HG03095 (cell line): Measurements from ENCODE around the gene HYCC1.

Experiments used
- ATAC-seq: cut with Tn5 transposase; IDR thresholded peaks from one replicate; pipeline ENCODE4 v1.9.1; 2021; ENCODE audit warnings: moderate library complexity; ENCODE audit not compliant: unreplicated experiment

The HYCC1 gene

GRCh38 chr7:23017309-23017708, 3.4 kb upstream of the HYCC1 start:
- no peak for ATAC-seq

GRCh38 chr7:23016345-23017253, 2.7 kb upstream of the HYCC1 start:
- no peak for ATAC-seq

- no peak for ATAC-seq
These were observed 751 bp upstream of the HYCC1 start for GRCh38 chr7:23014681-23015080.

DNA sequence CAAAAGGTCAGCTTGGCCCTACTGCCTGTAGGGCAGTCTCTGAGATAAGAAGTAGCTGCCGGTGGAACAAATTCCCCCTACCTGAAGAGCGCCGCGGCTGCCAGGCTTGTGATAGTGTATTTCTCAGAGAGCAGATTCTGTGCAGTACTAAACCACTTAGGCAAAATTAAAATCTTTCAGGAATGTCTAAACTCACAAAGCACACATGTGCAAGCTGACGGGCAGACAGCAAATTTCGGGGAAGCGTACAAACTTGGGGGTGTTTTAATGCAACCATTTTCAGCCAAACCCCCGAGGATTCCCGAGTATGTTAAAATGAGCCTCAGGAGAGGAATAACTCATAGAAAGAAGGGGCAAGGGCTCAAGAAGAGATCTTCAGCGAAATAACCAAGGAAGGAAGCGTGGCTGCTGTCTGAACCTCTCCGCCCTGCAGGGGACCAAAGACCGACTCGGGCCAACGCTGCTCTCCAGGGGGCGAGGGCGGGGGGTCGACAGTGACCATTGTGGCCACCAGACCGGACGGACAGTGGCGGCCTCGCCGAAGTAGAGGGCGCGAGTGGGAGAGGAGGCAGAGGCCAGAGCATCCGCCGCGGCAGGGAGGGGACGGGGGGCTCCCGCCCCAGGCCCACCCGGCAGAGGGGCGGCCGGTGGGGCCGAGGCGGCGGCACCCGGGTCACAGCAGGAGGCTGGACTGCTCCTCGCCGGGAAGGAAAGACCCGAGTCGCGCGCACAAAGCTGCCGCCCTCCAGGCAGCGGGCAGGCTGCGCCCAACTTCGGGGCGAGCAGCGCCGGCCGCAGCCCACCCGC, 819 bp downstream of the HYCC1 start:
- peak; percentile 4 for ATAC-seq

- ATAC-seq, result no peak
These were observed 1.7 kb downstream of the HYCC1 start for GRCh38 chr7:23012186-23012585.

- ATAC-seq, result no peak
These were observed 2.6 kb downstream of the HYCC1 start for GRCh38 chr7:23011222-23011924.

DNA sequence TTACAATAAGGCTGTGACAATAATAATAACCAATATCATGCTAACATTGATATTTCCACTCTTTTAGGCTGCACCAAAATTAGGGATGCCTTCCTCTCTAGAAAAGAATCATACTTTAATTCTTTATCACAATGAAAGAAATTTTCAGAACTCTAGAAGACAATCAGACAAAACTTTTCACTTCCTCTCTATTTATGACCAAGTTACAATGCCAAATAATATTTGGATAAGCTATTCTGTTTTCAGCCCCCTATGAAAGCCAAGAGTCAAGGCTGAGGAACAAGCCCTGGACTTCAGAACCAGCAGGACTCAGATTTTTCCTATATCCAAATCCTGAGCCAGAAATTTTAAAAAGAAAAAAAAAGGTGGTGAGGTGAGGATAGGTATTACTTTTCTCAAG, 4.6 kb downstream of the HYCC1 start:
- ATAC-seq, result no peak

DNA sequence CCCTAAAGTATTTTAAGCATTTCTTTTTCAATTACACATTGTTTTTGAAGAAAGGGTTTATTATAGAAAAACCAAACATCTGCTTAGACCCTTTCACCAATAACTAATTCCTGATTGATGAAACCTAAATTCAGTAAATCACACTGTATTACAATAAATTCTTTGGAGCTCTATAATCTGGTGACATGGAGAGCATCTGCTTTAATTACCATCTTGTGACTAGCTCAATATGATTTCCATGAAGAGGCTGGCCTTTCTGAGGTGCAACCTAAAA, 9.7 kb downstream of the HYCC1 start:
- ATAC-seq, result no peak

DNA sequence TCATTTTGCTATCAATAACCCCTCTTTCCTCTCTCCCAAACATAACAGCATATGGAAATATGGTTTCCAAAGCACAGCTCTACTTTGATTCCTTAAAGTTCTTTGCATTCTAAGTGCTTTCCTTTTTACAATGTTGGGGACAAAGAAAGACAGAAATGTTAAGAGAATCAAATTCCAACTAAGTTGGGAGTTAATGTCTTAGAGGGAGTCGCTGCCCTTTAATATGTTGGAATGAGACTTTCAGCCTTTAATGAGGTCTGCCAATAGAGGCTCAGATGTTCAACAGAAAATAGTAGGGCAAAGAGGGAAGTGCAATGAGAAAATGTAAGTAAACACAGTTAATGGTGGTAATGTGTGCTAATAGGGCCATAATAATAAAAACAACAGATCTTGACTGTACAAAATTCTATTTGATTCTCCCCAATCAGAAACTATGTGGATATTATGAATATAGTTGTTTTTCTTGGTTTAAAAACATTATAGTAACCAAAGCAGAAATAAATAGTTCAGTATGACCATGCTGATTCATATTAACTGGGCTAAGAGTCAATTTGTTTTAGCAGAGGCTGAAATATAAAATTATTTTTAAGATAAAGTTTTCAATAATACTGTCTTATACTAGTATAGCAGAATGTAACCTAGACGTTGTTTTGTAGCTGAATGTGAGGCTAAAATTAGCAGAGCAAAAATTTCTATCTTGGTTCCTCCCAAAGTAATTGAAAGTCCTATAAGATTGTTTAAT, 10.3 kb downstream of the HYCC1 start:
- ATAC-seq, result no peak

DNA sequence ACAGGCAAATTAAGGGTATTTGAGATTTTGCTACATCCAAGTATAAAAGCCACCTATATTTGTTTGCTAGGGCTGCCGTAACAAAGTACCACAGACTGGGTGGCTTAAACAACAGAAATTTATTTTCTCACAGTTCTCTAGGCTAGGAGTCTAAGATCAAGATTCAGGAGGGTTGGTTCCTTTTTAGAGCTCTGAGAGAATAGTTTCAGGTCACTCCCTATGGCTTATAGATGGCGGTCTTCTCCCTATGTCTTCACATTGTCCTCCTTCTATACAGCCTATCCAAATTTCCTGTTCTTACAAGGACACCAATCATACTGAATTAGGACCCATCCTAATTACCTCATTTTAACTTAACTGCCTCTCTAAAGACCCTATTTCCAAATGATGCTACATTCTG, 11.2 kb downstream of the HYCC1 start:
- ATAC-seq, result no peak

GRCh38 chr7:23001610-23002009, 12.3 kb downstream of the HYCC1 start:
- ATAC-seq, result no peak

GRCh38 chr7:23000597-23001360, 13.2 kb downstream of the HYCC1 start:
- no peak for ATAC-seq

GRCh38 chr7:22998519-22998896, 15.4 kb downstream of the HYCC1 start:
- no peak for ATAC-seq

DNA sequence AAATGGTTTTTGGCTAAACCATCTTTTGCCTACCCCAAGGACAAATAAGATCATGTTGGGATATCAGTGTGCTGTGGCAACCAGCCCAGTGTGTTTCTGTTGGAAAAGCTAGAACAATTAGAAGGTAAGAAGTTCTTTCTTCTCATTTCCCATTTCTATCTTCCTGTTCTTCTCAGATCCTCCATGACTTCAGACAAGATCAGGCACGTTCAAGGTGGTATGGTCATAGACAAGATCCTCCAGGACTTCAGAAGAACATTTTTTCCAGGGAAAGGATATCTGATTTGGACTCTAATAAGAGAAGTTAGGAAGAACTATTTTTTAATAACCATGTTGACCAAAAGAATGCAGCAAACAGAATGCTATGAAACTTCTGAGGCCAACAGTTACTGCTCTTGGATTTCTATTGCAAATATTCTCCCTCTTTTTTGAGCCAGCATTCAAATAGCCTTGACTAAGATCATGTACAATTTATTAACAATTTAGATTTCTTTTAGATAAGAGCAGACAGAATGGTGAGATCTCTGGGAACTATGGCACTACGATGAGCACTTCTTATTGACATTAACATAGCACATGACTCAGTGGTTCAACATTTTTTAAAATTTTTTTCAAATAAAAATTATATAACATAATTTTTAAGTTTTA, 15.9 kb downstream of the HYCC1 start:
- no peak for ATAC-seq

- no peak for ATAC-seq
These were observed 17.5 kb downstream of the HYCC1 start for GRCh38 chr7:22996470-22996869.

GRCh38 chr7:22995011-22995410, 18.9 kb downstream of the HYCC1 start:
- ATAC-seq, result no peak

- ATAC-seq, result peak; percentile 79
These were observed 20.8 kb downstream of the HYCC1 start for GRCh38 chr7:22992874-22993840.

GRCh38 chr7:22990588-22990949, 23.4 kb downstream of the HYCC1 start:
- ATAC-seq, result no peak
